ENCODE results near the gene PARD3. TPM values are rescaled to one million over a fixed set of nuclear protein-coding genes. Genes with fewer than 3 reads are reported as not detected.
A peak's percentile ranks its signal among the peaks of the same experiment; 100 is the strongest.

Gene PARD3
- total RNA-seq, 3 donors from 2014 or later, result 39.5 to 87.9 (median 47.0) TPM

- no peaks in the 10 kb centered on the region for H3K9me3 ChIP-seq
- ATAC-seq (peak; percentile 40), DNase-seq (no peak)
- TF ChIP-seq CTCF (IDR thresholded peaks at IDR 0.05), result no peak
- no peak overlapping the region for H3K4me3 ChIP-seq
- H3K4me1 ChIP-seq (ENCODE audit: low read depth), result peaks cover 10% of the 10 kb centered on the region
- H3K36me3 ChIP-seq (ENCODE audit: low read depth), result no peaks in the 10 kb centered on the region
- intact Hi-C loops (cut with DNase I, micrococcal nuclease), result no loop called here
Observed at GRCh38 chr10:34731885-34732701, 83.0 kb downstream of the PARD3 start.

- no peak for ATAC-seq
- H3K9me3 ChIP-seq, result no peaks in the 10 kb centered on the region
- H3K4me3 ChIP-seq, result no peak overlapping the region
- no peaks in the 10 kb centered on the region for H3K36me3 ChIP-seq (ENCODE audit: low read depth)
- intact Hi-C loops (cut with DNase I, micrococcal nuclease), result no loop called here
- no peak for TF ChIP-seq CTCF (IDR thresholded peaks at IDR 0.05)
- DNase-seq, result no peak
- H3K4me1 ChIP-seq (ENCODE audit: low read depth), result peaks cover 10% of the 10 kb centered on the region
Observed at GRCh38 chr10:34731213-34731612, 83.9 kb downstream of the PARD3 start.

GRCh38 chr10:34730726-34731125, 84.4 kb downstream of the PARD3 start:
- DNase-seq, result no peak
- intact Hi-C loops (cut with DNase I, micrococcal nuclease), result no loop called here
- no peak for ATAC-seq
- Histone ChIP-seq H3K4me3 (no peak overlapping the region), H3K36me3 (ENCODE audit: low read depth) (no peaks in the 10 kb centered on the region), H3K4me1 (ENCODE audit: low read depth) (peaks cover 10% of the 10 kb centered on the region), H3K9me3 (no peaks in the 10 kb centered on the region)
- TF ChIP-seq CTCF (IDR thresholded peaks at IDR 0.05), result no peak

- peaks cover 10% of the 10 kb centered on the region for H3K4me1 ChIP-seq (ENCODE audit: low read depth)
- no peaks in the 10 kb centered on the region for H3K9me3 ChIP-seq
- DNase-seq, result no peak
- no peak for ATAC-seq
- H3K4me3 ChIP-seq, result no peak overlapping the region
- H3K36me3 ChIP-seq (ENCODE audit: low read depth), result no peaks in the 10 kb centered on the region
- intact Hi-C loops (cut with DNase I, micrococcal nuclease), result loop anchor here in 1 of 2 donors (10.0 kb wide), 1 partner anchor 85 kb away; the partner anchor contains the start of gene PARD3
- TF ChIP-seq CTCF (IDR thresholded peaks at IDR 0.05), result no peak
Observed at GRCh38 chr10:34729619-34730018, 85.5 kb downstream of the PARD3 start.

GRCh38 chr10:34728361-34728760, 86.7 kb downstream of the PARD3 start:
- DNase-seq (no peak), ATAC-seq (no peak)
- TF ChIP-seq CTCF (IDR thresholded peaks at IDR 0.05), result no peak
- no peak overlapping the region for H3K4me3 ChIP-seq
- H3K4me1 ChIP-seq (ENCODE audit: low read depth), result peaks cover 7% of the 10 kb centered on the region
- no peaks in the 10 kb centered on the region for H3K9me3 ChIP-seq
- no peaks in the 10 kb centered on the region for H3K36me3 ChIP-seq (ENCODE audit: low read depth)
- intact Hi-C loops (cut with DNase I, micrococcal nuclease), result loop anchor here in 1 of 2 donors (10.0 kb wide), 1 partner anchor 86 kb away; the partner anchor contains the start of gene PARD3
